B cell (primary cell): ENCODE data around the gene SMNDC1. TPM values are rescaled to one million over a fixed set of nuclear protein-coding genes. Genes with fewer than 3 reads are reported as not detected.

ENCODE experiments used
- ATAC-seq: fragments of 200-7000 bp; cut with Tn5 transposase; one replicate; pipeline ENCODE4 v1.10.0; 2021; ENCODE audit warnings: low read depth, mild to moderate bottlenecking, moderate number of reproducible peaks, moderate library complexity
- CTCF ChIA-PET: fragments of 350-600 bp; sonication (Branson Sonifier 250); formaldehyde crosslinking; loops from one replicate; lab custom pipeline; 2021; ENCODE audit warnings: antibody characterized with exemption, inconsistent platforms; lab: Charles Lee
- POLR2A ChIA-PET: fragments of 350-600 bp; sonication (Branson Sonifier 250); formaldehyde crosslinking; loops from one replicate; lab custom pipeline; 2021; ENCODE audit warnings: antibody characterized with exemption; lab: Charles Lee
- DNase-seq: peaks from one replicate; pipeline ENCODE4 v3.0.0; 2013
- H2AFZ ChIP-seq: 2 replicates; pipeline ENCODE4 v1.6.1; 2012; ENCODE audit warnings: mild to moderate bottlenecking, low read depth, low read length; ENCODE audit not compliant: insufficient read depth, poor library complexity, severe bottlenecking
- H3K27ac ChIP-seq, 2 donors: 1 replicate in 1 of 2; 2 replicates in 1 of 2; pipeline ENCODE4 v1.5.1; 2012 to 2013; ENCODE audit warnings: low read length in 2 of 2, mild to moderate bottlenecking in 2 of 2, moderate library complexity in 1 of 2
- H3K27me3 ChIP-seq, 4 experiments: fragments of 200-600 bp in 1 of 4; sonication (generic) in 1 of 4; replicated peaks in 1 of 4; 1 replicate in 2 of 4; 2 replicates in 2 of 4; pipeline versions ENCODE4 v1.6.1 to v1.7.0; 2013 to 2016; ENCODE audit warnings: low read length in 3 of 4, mild to moderate bottlenecking in 2 of 4, mixed read lengths in 1 of 4, moderate library complexity in 1 of 4; ENCODE audit not compliant: insufficient read depth in 4 of 4, control insufficient read depth in 3 of 4; ENCODE audit errors: control extremely low read depth in 1 of 4
- H3K36me3 ChIP-seq, 2 experiments: replicated peaks in 1 of 2; 1 replicate in 1 of 2; 2 replicates in 1 of 2; pipeline versions ENCODE4 v1.6.1 to v1.7.1; 2013; ENCODE audit warnings: low read length in 1 of 2; ENCODE audit not compliant: insufficient read depth in 2 of 2, control insufficient read depth in 1 of 2; ENCODE audit errors: control extremely low read depth in 1 of 2, extremely low read depth in 1 of 2
- H3K4me1 ChIP-seq, 2 donors: fragments of 200-600 bp in 1 of 2; sonication (generic) in 1 of 2; 1 replicate in 1 of 2; 2 replicates in 1 of 2; pipeline versions ENCODE4 v1.5.1 to v1.6.1; 2013 to 2017; ENCODE audit warnings: low read length in 2 of 2; ENCODE audit not compliant: control insufficient read depth in 2 of 2, insufficient read depth in 2 of 2
- H3K4me2 ChIP-seq: replicated peaks from 2 replicates; pipeline ENCODE3; 2012; ENCODE audit warnings: mild to moderate bottlenecking, low read depth, low read length; ENCODE audit not compliant: poor library complexity, severe bottlenecking
- H3K4me3 ChIP-seq, 5 experiments: fragments of 200-600 bp in 1 of 5; sonication (generic) in 1 of 5; 1 replicate in 3 of 5; 2 replicates in 2 of 5; pipeline versions ENCODE4 v1.5.1 to v1.7.0; 2011 to 2016; ENCODE audit warnings: low read length in 4 of 5, mild to moderate bottlenecking in 4 of 5, low read depth in 2 of 5, control low read depth in 1 of 5, moderate library complexity in 1 of 5; ENCODE audit not compliant: insufficient read depth in 1 of 5; ENCODE audit errors: control extremely low read depth in 1 of 5, extremely low read depth in 1 of 5
- H3K79me2 ChIP-seq: fragments of 200-600 bp; sonication (generic); one replicate; pipeline ENCODE4 v1.6.0; 2016; ENCODE audit warnings: low read length; ENCODE audit not compliant: control insufficient read depth, insufficient read depth
- H3K9ac ChIP-seq: fragments of 200-600 bp; sonication (generic); 2 replicates; pipeline ENCODE4 v1.6.1; 2017; ENCODE audit warnings: mild to moderate bottlenecking, low read length, moderate library complexity
- H3K9me3 ChIP-seq, 3 donors: one replicate each; pipeline versions ENCODE4 v1.6.1 to v1.7.1; 2013; ENCODE audit warnings: low read length in 2 of 3; ENCODE audit not compliant: control insufficient read depth in 2 of 3, insufficient read depth in 1 of 3; ENCODE audit errors: control extremely low read depth in 1 of 3
- H4K20me1 ChIP-seq: 2 replicates; pipeline ENCODE4 v1.6.0; 2012; ENCODE audit warnings: mild to moderate bottlenecking, low read length; ENCODE audit not compliant: insufficient read depth, control insufficient read depth, poor library complexity, severe bottlenecking
- H3K27ac Mint-ChIP-seq: one replicate; pipeline ENCODE4 v1.8.0; 2021; ENCODE audit warnings: mixed read lengths
- H3K27me3 Mint-ChIP-seq: one replicate; pipeline ENCODE4 v1.8.0; 2021; ENCODE audit warnings: mixed read lengths
- H3K4me1 Mint-ChIP-seq: one replicate; pipeline ENCODE4 v1.8.0; 2021; ENCODE audit warnings: mixed read lengths
- H3K4me3 Mint-ChIP-seq: one replicate; pipeline ENCODE4 v1.8.0; 2021; ENCODE audit warnings: mixed read lengths
- H3K9me3 Mint-ChIP-seq: one replicate; pipeline ENCODE4 v1.8.0; 2022; ENCODE audit warnings: mixed read lengths; ENCODE audit not compliant: insufficient read depth
- EZH2 ChIP-seq: IDR thresholded peaks from 2 replicates; pipeline ENCODE4 v1.6.1; 2012; ENCODE audit warnings: borderline replicate concordance, low read depth, mild to moderate bottlenecking, moderate library complexity, low read length; ENCODE audit not compliant: insufficient read depth, poor library complexity, severe bottlenecking
- WGBS: methylation state at CpG from one replicate; pipeline ENCODE4 v1.1.5; 2013; ENCODE audit warnings: missing lambda C conversion rate; ENCODE audit not compliant: insufficient coverage; 5-methylcytosine and 5-hydroxymethylcytosine counted together
- intact Hi-C: fragments of 100-400 bp; cut with micrococcal nuclease; formaldehyde crosslinking; loops from one replicate; pipeline ENCODE4 v1.10.0; 2022
- polyA plus RNA-seq: library from polyadenylated mRNA; depleted of rRNA; stranded (reverse); fragments of >200 nt; gene quantifications from 2 replicates; pipeline ENCODE4 v1.2.3, GENCODE V29; 2012
- total RNA-seq, 2 donors: library from RNA; stranded (reverse); fragments of 120-200 nt in 1 of 2; gene quantifications; 1 replicate in 1 of 2; 2 replicates in 1 of 2; pipeline versions ENCODE4 v1.2.3 to v1.2.4, GENCODE V29; 2013 to 2022
- TF ChIP-seq, protein P1 (sequence below): fragments of 200-600 bp; IDR thresholded peaks from one replicate; pipeline ENCODE4 v1.8.0; 2022; ENCODE audit warnings: antibody characterized with exemption, mild to moderate bottlenecking

SMNDC1 gene
- total and polyA plus RNA-seq, 2 donors (not counting 1 experiment from before 2014, with no cell fraction given), result 12.1 to 36.0 TPM

GRCh38 chr10:110265573-110266193 lies 39.0 kb downstream of the SMNDC1 start:
- Mint-ChIP-seq H3K4me1 (peaks cover 22% of the 10 kb centered on the region), H3K4me3 (no peak overlapping the region), H3K9me3 (no peaks in the 10 kb centered on the region), H3K27me3 (no peaks in the 10 kb centered on the region), H3K27ac (no peak overlapping the region)
- TF ChIP-seq EZH2, result no peak
- TF ChIP-seq, protein P1, sequence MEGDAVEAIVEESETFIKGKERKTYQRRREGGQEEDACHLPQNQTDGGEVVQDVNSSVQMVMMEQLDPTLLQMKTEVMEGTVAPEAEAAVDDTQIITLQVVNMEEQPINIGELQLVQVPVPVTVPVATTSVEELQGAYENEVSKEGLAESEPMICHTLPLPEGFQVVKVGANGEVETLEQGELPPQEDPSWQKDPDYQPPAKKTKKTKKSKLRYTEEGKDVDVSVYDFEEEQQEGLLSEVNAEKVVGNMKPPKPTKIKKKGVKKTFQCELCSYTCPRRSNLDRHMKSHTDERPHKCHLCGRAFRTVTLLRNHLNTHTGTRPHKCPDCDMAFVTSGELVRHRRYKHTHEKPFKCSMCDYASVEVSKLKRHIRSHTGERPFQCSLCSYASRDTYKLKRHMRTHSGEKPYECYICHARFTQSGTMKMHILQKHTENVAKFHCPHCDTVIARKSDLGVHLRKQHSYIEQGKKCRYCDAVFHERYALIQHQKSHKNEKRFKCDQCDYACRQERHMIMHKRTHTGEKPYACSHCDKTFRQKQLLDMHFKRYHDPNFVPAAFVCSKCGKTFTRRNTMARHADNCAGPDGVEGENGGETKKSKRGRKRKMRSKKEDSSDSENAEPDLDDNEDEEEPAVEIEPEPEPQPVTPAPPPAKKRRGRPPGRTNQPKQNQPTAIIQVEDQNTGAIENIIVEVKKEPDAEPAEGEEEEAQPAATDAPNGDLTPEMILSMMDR, result no peak
- no peak for ATAC-seq
- Histone ChIP-seq H3K36me3 (no peaks in the 10 kb centered on the region), H3K27ac (no peak overlapping the region), H2AFZ (no peak overlapping the region), H3K27me3 (no peaks in the 10 kb centered on the region), H3K79me2 (no peaks in the 10 kb centered on the region), H3K4me3 (no peak overlapping the region), H3K4me1 (peaks cover 0 to 18% of the 10 kb centered on the region in 2 donors), H3K9me3 (no peaks in the 10 kb centered on the region), H3K4me2 (no peak overlapping the region), H4K20me1 (peaks cover 8% of the 10 kb centered on the region), H3K9ac (no peak overlapping the region)
- POLR2A ChIA-PET, result no interaction called here
- DNase-seq, result no peak
- intact Hi-C loops, result loop anchor here (5.0 kb wide), 1 partner anchor 33 kb away; no protein-coding TSS in a partner anchor
- 80% methylated on average over 1 of the region's 4 CpGs for WGBS
- CTCF ChIA-PET, result interaction anchor here (0.7 to 1.7 kb wide), 3 partner anchors 13 to 60 kb away, joined by 3 to 6 read pairs (median 3); no protein-coding TSS in a partner anchor

DNA sequence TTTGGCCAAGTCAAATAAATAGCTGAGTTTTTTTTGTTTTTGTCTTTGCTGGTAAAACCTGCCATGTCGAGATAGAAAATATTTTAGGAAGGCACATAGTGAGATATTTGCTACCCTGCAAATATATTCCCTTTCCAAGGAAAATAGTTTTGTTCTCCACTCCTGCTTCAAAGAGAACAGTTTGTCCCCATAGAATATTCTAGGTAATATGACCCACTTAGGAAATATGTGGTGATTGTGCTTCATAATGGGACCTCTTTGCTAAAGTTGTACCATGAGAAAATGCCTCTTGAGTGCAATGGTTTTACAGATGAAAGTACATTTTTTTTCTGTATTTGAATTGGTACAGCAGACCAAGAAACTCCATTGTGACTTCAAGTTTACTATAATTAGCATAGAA lies 41.6 kb downstream of the SMNDC1 start:
- Histone ChIP-seq H3K9me3 (no peaks in the 10 kb centered on the region), H3K4me2 (no peak overlapping the region), H2AFZ (no peak overlapping the region), H3K4me3 (no peak overlapping the region), H3K79me2 (no peaks in the 10 kb centered on the region), H3K4me1 (peaks cover 0 to 1% of the 10 kb centered on the region in 2 donors), H3K27ac (no peak overlapping the region), H4K20me1 (peaks cover 14% of the 10 kb centered on the region), H3K9ac (no peak overlapping the region), H3K36me3 (no peaks in the 10 kb centered on the region), H3K27me3 (no peaks in the 10 kb centered on the region)
- intact Hi-C loops, result no loop called here
- TF ChIP-seq EZH2, result no peak
- TF ChIP-seq, protein P1, result no peak
- DNase-seq, result no peak
- Mint-ChIP-seq H3K9me3 (no peaks in the 10 kb centered on the region), H3K4me3 (no peak overlapping the region), H3K27me3 (no peaks in the 10 kb centered on the region), H3K4me1 (peaks cover 7% of the 10 kb centered on the region), H3K27ac (no peak overlapping the region)
- WGBS, result no CpG with 5 or more reads among the region's 1 CpG
- ATAC-seq, result no peak
- CTCF ChIA-PET, result interaction anchor here (0.6 to 0.9 kb wide), 2 partner anchors 16 to 20 kb away, joined by 3 to 4 read pairs; no protein-coding TSS in a partner anchor
- POLR2A ChIA-PET, result no interaction called here
